LNCaP clone FGC (cell line): Measurements from ENCODE around the gene CIPC.
A peak's percentile ranks its signal among the peaks of the same experiment; 100 is the strongest.

ENCODE experiments used
- DNase-seq: peaks from one replicate; pipeline ENCODE4 v3.0.0-alpha.2; 2011; ENCODE audit warnings: low read depth
- H3K4me3 ChIP-seq: 2 replicates; pipeline ENCODE4 v1.5.1; 2011; ENCODE audit warnings: mild to moderate bottlenecking, low read depth, low read length, control low read depth
- CTCF ChIP-seq: IDR thresholded peaks from 2 replicates; pipeline ENCODE4 v1.5.1; 2012; ENCODE audit warnings: mild to moderate bottlenecking; ENCODE audit not compliant: control insufficient read depth, insufficient read depth; ENCODE audit errors: extremely low read depth

CIPC gene

DNA sequence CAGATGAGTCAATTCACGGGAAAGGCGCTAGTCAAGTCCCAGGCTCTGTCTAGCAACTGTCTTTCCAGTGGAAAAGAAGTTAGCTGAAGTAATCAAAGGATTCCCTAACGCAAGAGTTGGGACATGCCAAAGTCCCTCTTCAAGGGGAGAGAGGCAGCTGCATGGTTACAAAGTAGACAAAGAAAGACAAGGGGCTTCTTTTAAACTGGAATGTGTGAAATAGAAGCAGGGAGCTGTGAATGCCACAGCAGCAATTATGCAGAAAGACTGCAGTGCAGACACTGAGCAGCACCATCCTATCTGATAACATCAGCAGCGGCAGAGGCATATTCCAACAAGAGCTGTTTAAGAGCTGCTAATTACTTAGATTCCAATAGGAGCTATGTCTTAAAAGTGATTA is 12.5 kb upstream of the CIPC start:
- no peak for TF ChIP-seq CTCF
- H3K4me3 ChIP-seq = no peak overlapping the region
- DNase-seq = no peak

DNA sequence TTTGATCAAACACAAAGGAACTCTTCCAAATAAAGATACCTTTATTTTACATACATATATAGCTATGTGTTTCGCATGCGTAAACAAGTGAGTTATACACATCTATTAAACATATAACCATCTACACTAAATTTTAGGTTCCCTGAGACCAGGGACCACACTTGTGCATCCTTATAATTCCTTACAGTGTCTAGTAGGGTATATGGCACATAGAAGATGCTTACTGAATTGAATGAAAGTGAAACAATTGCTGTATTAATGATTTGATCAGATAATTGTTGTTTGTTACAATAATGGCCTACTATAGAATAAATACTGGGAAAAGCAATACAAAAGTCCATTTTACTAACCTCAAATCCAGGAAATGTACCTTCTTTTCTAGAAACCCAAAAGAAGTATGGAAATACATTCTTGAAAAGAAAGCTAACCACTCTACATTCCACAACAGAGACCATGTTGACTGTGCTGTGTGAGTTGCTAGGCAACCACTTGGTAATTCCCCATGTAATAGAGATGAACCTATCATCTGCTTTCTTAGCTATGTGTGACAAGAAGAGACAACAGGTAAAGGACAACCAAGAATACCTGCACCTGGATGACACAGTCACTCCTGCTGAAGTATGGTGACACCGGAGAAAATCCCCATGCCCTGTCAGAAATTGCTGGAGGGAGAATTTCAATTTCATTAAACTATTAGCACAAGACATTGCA is 11.9 kb upstream of the CIPC start:
- peak; percentile 47 for DNase-seq
- TF ChIP-seq CTCF = no peak
- H3K4me3 ChIP-seq = no peak overlapping the region

- H3K4me3 ChIP-seq = no peak overlapping the region
- no peak for TF ChIP-seq CTCF
- DNase-seq = no peak
Measured at GRCh38 chr14:77086951-77087350, 11.1 kb upstream of the CIPC start.

DNA sequence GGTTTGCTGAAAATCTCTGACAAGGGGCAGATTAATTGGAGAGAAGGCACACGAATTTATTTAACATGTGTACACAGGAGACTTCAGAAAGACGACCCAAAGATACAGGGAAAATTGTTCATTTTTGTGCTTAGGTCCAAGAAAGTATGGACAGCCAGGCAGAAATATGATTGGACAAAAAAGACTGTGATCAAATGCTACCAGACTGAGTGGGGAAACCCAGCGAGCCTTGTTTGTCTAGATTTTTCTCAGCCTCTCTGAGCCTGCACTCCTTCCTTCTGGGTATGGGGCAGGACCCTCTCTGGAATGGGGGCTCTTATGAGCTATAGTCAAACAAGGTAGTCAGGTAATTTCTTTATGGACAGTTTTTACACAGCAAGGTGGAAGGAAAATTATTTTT is 10.4 kb upstream of the CIPC start:
- TF ChIP-seq CTCF = no peak
- DNase-seq = no peak
- H3K4me3 ChIP-seq = no peak overlapping the region; the same call in 1 of the 2 replicates

DNA sequence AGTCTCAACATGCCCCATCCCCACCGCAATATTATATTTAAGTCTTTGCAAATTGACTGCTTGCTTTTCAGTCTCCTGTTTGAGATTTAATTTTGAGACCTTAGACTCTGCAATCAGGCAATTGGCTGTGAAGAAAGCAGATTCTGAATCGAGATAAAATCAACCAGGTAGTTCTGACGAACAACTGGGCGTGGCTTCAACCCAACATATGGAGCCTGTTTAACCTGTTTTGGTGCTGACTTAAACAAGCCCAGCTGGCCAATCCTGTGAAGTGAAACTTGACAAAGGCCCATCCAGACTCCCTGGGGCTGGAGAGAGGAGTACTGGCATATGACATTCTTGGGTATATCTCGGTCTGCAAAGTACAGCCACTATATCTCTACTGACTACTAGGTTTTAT is 9.8 kb upstream of the CIPC start:
- peak; percentile 100 for DNase-seq
- TF ChIP-seq CTCF = no peak
- H3K4me3 ChIP-seq = peak overlapping the region; percentile 25

DNA sequence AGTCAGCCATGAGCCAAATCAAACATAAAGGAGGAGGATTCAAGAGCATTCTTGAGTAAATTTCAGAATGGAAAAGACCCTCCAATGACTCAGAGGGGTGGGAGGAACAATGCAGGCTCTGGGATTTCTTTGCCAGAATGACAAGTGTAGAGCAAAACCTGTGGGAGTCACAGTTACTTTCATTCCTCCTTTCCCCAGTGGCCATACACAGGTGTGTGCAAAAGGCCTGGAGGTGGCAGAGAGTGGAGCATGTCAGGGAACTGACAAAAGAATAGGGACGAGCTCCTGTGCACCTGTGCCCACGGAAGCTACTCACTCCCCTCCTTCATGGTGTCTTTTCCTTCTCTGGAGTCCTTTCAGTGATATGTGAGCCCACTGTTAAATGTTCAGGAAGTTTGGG is 9.4 kb upstream of the CIPC start:
- TF ChIP-seq CTCF = no peak
- no peak for DNase-seq
- H3K4me3 ChIP-seq = peak overlapping the region; percentile 25

DNA sequence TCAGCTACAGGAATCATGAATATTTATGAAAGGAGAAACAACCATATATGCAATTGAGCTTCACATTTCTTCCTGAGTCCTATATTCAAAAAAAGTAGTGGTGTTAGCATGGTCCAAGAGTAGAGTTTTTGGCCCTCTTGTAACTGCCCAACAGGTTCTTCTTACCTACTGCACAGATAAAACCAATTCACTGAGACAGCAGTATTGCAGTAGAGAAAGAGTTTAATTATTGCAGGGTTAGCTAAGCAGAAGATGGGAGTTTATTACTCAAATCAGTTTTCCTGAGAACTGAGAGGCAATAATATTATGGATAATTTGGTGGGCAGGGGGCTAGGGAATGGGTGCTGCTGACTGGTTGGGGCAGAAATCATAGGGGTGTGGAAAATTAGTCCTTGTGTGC is 6.5 kb upstream of the CIPC start:
- no peak for TF ChIP-seq CTCF
- DNase-seq = no peak
- H3K4me3 ChIP-seq = no peak overlapping the region
